OCI-LY1 (cell line): ENCODE measurements around the gene DCUN1D5.

ENCODE experiments used
- CTCF ChIP-seq: fragments of 200-600 bp; sonication (generic), shearing (Covaris generic); IDR thresholded peaks from 2 replicates; pipeline ENCODE4 v1.5.1; 2017; ENCODE audit warnings: mild to moderate bottlenecking, antibody characterized with exemption, low read length, moderate library complexity, mixed read lengths
- EZH2 ChIP-seq: fragments of 200-600 bp; sonication (generic), shearing (Covaris generic); IDR thresholded peaks from 2 replicates; pipeline ENCODE4 v1.8.0; 2017; ENCODE audit warnings: borderline replicate concordance, mixed run types, mild to moderate bottlenecking, antibody characterized with exemption, low read length, moderate library complexity, mixed read lengths

GRCh38 chr11:103114836-103115235 is 22.9 kb upstream of the DCUN1D5 start:
- TF ChIP-seq CTCF, result no peak
- no peak for TF ChIP-seq EZH2
